Lung (tissue), 12 donors: ENCODE measurements around the gene RNASEH2B. TPM values are rescaled to one million over a fixed set of nuclear protein-coding genes. Genes with fewer than 3 reads are reported as not detected.

Experiments used
- ATAC-seq: fragments of 200-7000 bp; cut with Tn5 transposase; one replicate; pipeline ENCODE4 v1.9.1; 2020; ENCODE audit warnings: moderate number of reproducible peaks; ENCODE audit not compliant: insufficient read depth, low FRiP score
- DNase-seq, 3 donors: peaks; one replicate each; pipeline ENCODE4 v3.0.0-alpha.2; 2013 to 2017
- H3K27ac ChIP-seq, 2 donors: one replicate each; pipeline ENCODE4 v1.5.1; 2013; ENCODE audit warnings: mild to moderate bottlenecking in 2 of 2, moderate library complexity in 2 of 2, control low read depth in 1 of 2, inconsistent platforms in 1 of 2, low read depth in 1 of 2, low read length in 1 of 2
- H3K27me3 ChIP-seq, 3 donors: one replicate each; pipeline ENCODE4 v1.5.1; 2013; ENCODE audit warnings: low read length in 2 of 3; ENCODE audit not compliant: control insufficient read depth in 3 of 3, insufficient read depth in 3 of 3
- H3K36me3 ChIP-seq, 4 donors: one replicate each; pipeline ENCODE4 v1.5.1; 2013; ENCODE audit warnings: low read length in 4 of 4, mild to moderate bottlenecking in 1 of 4, moderate library complexity in 1 of 4; ENCODE audit not compliant: control insufficient read depth in 4 of 4, insufficient read depth in 4 of 4
- H3K4me1 ChIP-seq, 5 donors: one replicate each; pipeline ENCODE4 v1.5.1; 2013; ENCODE audit warnings: low read length in 5 of 5, mild to moderate bottlenecking in 2 of 5, moderate library complexity in 1 of 5; ENCODE audit not compliant: control insufficient read depth in 5 of 5, insufficient read depth in 5 of 5
- H3K4me3 ChIP-seq: one replicate; pipeline ENCODE4 v1.5.1; 2013; ENCODE audit warnings: mild to moderate bottlenecking, control low read depth, moderate library complexity
- H3K9ac ChIP-seq, 2 donors: one replicate each; pipeline ENCODE4 v1.5.1; 2013; ENCODE audit warnings: low read length in 2 of 2, control low read depth in 1 of 2; ENCODE audit not compliant: insufficient read depth in 1 of 2
- H3K9me3 ChIP-seq, 4 donors: one replicate each; pipeline ENCODE4 v1.5.1; 2013; ENCODE audit warnings: low read length in 3 of 4, mild to moderate bottlenecking in 1 of 4, moderate library complexity in 1 of 4; ENCODE audit not compliant: control insufficient read depth in 4 of 4, insufficient read depth in 3 of 4
- CTCF ChIP-seq: IDR thresholded peaks from 2 replicates; pipeline ENCODE4 v1.5.1; 2012; ENCODE audit warnings: mild to moderate bottlenecking; ENCODE audit errors: control extremely low read depth, extremely low read depth
- WGBS, 2 donors: extraction: QIAGEN DNeasy Blood & Tissue Kit; methylation state at CpG; one replicate each; pipeline ENCODE4 v1.1.7; 2013; 5-methylcytosine and 5-hydroxymethylcytosine counted together
- polyA plus RNA-seq, 2 donors: library from polyadenylated mRNA; stranded (reverse); fragments of 200-250 nt; gene quantifications; one replicate each; pipeline ENCODE4 v1.2.1, GENCODE V29; 2013
- total RNA-seq, 2 donors: library from RNA; depleted of rRNA in 1 of 2; stranded (reverse); fragments of >200 nt in 1 of 2; gene quantifications; one replicate each; pipeline ENCODE4 v1.2.1, GENCODE V29; 2014 to 2021
- donor health status: control.
- donor health status: control.
- donor health status: Bipolar disorder and iron deficiency.
- donor health status: healthy.
- donor health status: DM: yes; HTN: yes; CAD: no.

RNASEH2B gene
- total and polyA plus RNA-seq, 4 donors: 29.6 to 115 (median 57.8) TPM

- DNase-seq: no peak
- no peak for ATAC-seq
- Histone ChIP-seq H3K27me3 (no peaks in the 10 kb centered on the region), H3K36me3 (peaks cover 4 to 14% (median 8%) of the 10 kb centered on the region in 4 donors), H3K4me1 (no peaks in the 10 kb centered on the region), H3K27ac (no peak overlapping the region), H3K9ac (no peak overlapping the region), H3K9me3 (no peaks in the 10 kb centered on the region), H3K4me3 (no peak overlapping the region)
- TF ChIP-seq CTCF: no peak
- WGBS, 2 donors: 72 to 84% methylated on average over 3 of the region's 3 CpGs
These were observed 64.7 kb downstream of the RNASEH2B start for GRCh38 chr13:50974268-50974667.

- no peak for TF ChIP-seq CTCF
- H3K9ac ChIP-seq: no peak overlapping the region
- no peak overlapping the region for H3K4me3 ChIP-seq
- H3K27me3 ChIP-seq: no peaks in the 10 kb centered on the region
- DNase-seq (peak in 2 of 3 donors; percentile 16 to 44), ATAC-seq (no peak)
- no peak overlapping the region for H3K27ac ChIP-seq
- no peaks in the 10 kb centered on the region for H3K4me1 ChIP-seq
- H3K9me3 ChIP-seq: no peaks in the 10 kb centered on the region
- peaks cover 0 to 5% (median 5%) of the 10 kb centered on the region in 4 donors for H3K36me3 ChIP-seq
These were observed 69.6 kb downstream of the RNASEH2B start for GRCh38 chr13:50979187-50979586.

- no peaks in the 10 kb centered on the region for H3K4me1 ChIP-seq
- DNase-seq: no peak
- H3K9me3 ChIP-seq: no peaks in the 10 kb centered on the region
- H3K9ac ChIP-seq: no peak overlapping the region
- ATAC-seq: no peak
- TF ChIP-seq CTCF: no peak
- H3K27me3 ChIP-seq: no peaks in the 10 kb centered on the region
- H3K36me3 ChIP-seq: no peaks in the 10 kb centered on the region
- WGBS, 2 donors: 95 to 96% methylated on average over 4 of the region's 4 CpGs
- no peak overlapping the region for H3K4me3 ChIP-seq
- no peak overlapping the region for H3K27ac ChIP-seq
These were observed 72.1 kb downstream of the RNASEH2B start for GRCh38 chr13:50981686-50982085.

- TF ChIP-seq CTCF: peak; percentile 17
- no peak overlapping the region for H3K4me3 ChIP-seq
- H3K27ac ChIP-seq: no peak overlapping the region
- DNase-seq (peak; percentile 69 to 87 (median 81)), ATAC-seq (no peak)
- no peaks in the 10 kb centered on the region for H3K36me3 ChIP-seq
- no peaks in the 10 kb centered on the region for H3K9me3 ChIP-seq
- H3K9ac ChIP-seq: no peak overlapping the region
- peaks cover 0 to 40% (median 7%) of the 10 kb centered on the region in 5 donors for H3K4me1 ChIP-seq
- H3K27me3 ChIP-seq: no peaks in the 10 kb centered on the region
- 16 to 21% methylated on average over 6 of the region's 6 CpGs for WGBS, 2 donors
These were observed 79.9 kb downstream of the RNASEH2B start for GRCh38 chr13:50989476-50989875.
